SJCRH30 (cell line): ENCODE results near the gene PAPPA2. TPM values are rescaled to one million over a fixed set of nuclear protein-coding genes. Genes with fewer than 3 reads are reported as not detected.
A peak's percentile ranks its signal among the peaks of the same experiment; 100 is the strongest.

Source experiments
- DNase-seq, 2 experiments: peaks; one replicate each; pipeline ENCODE4 v3.0.0-alpha.2; 2015 to 2020
- H3K27ac ChIP-seq: fragments of 250-450 bp; sonication (Bioruptor Pico); 2 replicates; pipeline ENCODE4 v1.5.1; 2020; ENCODE audit warnings: mild to moderate bottlenecking, moderate library complexity
- H3K27me3 ChIP-seq: fragments of 250-450 bp; sonication (Bioruptor Pico); 2 replicates; pipeline ENCODE4 v1.5.1; 2020; ENCODE audit warnings: mild to moderate bottlenecking, moderate library complexity
- H3K36me3 ChIP-seq: fragments of 250-450 bp; sonication (Bioruptor Pico); 2 replicates; pipeline ENCODE4 v1.5.1; 2020; ENCODE audit warnings: mild to moderate bottlenecking, moderate library complexity
- H3K4me1 ChIP-seq: fragments of 250-450 bp; sonication (Bioruptor Pico); 2 replicates; pipeline ENCODE4 v1.5.1; 2020; ENCODE audit warnings: mild to moderate bottlenecking, moderate library complexity
- H3K4me3 ChIP-seq: fragments of 250-450 bp; sonication (Bioruptor Pico); 2 replicates; pipeline ENCODE4 v1.5.1; 2020; ENCODE audit warnings: mild to moderate bottlenecking, moderate library complexity
- H3K9me3 ChIP-seq: fragments of 250-450 bp; sonication (Bioruptor Pico); replicated peaks from 2 replicates; pipeline ENCODE4 v1.5.1; 2020; ENCODE audit warnings: mild to moderate bottlenecking, moderate library complexity
- total RNA-seq: library from RNA; depleted of rRNA; stranded (reverse); fragments of >200 nt; shearing (Covaris generic); gene quantifications from 2 replicates; pipeline ENCODE4 v1.2.3, GENCODE V29; 2014

PAPPA2 gene
- total RNA-seq, 1 experiment from 2014 or later = 0.04 TPM

GRCh38 chr1:176854121-176854520 lies 391.1 kb downstream of the PAPPA2 start:
- H3K27ac ChIP-seq = no peak overlapping the region
- H3K4me3 ChIP-seq = no peak overlapping the region
- no peaks in the 10 kb centered on the region for H3K27me3 ChIP-seq
- no peaks in the 10 kb centered on the region for H3K4me1 ChIP-seq
- no peak for DNase-seq
- no peaks in the 10 kb centered on the region for H3K9me3 ChIP-seq
- no peaks in the 10 kb centered on the region for H3K36me3 ChIP-seq

- Histone ChIP-seq H3K27me3 (no peaks in the 10 kb centered on the region), H3K27ac (no peak overlapping the region), H3K4me3 (no peak overlapping the region)
These were observed 392.1 kb downstream of the PAPPA2 start for GRCh38 chr1:176854758-176855745.

GRCh38 chr1:176857632-176858031 lies 394.7 kb downstream of the PAPPA2 start:
- H3K27ac ChIP-seq = no peak overlapping the region
- no peak for DNase-seq

More at GRCh38 chr1:176854758-176855745, 392.1 kb downstream of the PAPPA2 start:
- Histone ChIP-seq H3K4me1 (no peaks in the 10 kb centered on the region), H3K36me3 (no peaks in the 10 kb centered on the region), H3K9me3 (no peaks in the 10 kb centered on the region)
- DNase-seq = no peak

GRCh38 chr1:176858433-176858916 lies 395.5 kb downstream of the PAPPA2 start:
- no peaks in the 10 kb centered on the region for H3K4me1 ChIP-seq
- H3K27me3 ChIP-seq = no peaks in the 10 kb centered on the region
- no peaks in the 10 kb centered on the region for H3K36me3 ChIP-seq
- DNase-seq = no peak
- no peaks in the 10 kb centered on the region for H3K9me3 ChIP-seq
- H3K4me3 ChIP-seq = no peak overlapping the region
- no peak overlapping the region for H3K27ac ChIP-seq

More at GRCh38 chr1:176857632-176858031, 394.7 kb downstream of the PAPPA2 start:
- Histone ChIP-seq H3K4me1 (no peaks in the 10 kb centered on the region), H3K36me3 (no peaks in the 10 kb centered on the region), H3K4me3 (no peak overlapping the region), H3K9me3 (no peaks in the 10 kb centered on the region), H3K27me3 (no peaks in the 10 kb centered on the region)

- no peaks in the 10 kb centered on the region for H3K9me3 ChIP-seq
These were observed 400.6 kb downstream of the PAPPA2 start for GRCh38 chr1:176863613-176864012.

GRCh38 chr1:176864211-176864610 lies 401.2 kb downstream of the PAPPA2 start:
- Histone ChIP-seq H3K27me3 (no peaks in the 10 kb centered on the region), H3K4me3 (no peak overlapping the region), H3K4me1 (no peaks in the 10 kb centered on the region), H3K27ac (no peak overlapping the region), H3K36me3 (no peaks in the 10 kb centered on the region), H3K9me3 (no peaks in the 10 kb centered on the region)
- DNase-seq = no peak

More at GRCh38 chr1:176863613-176864012, 400.6 kb downstream of the PAPPA2 start:
- Histone ChIP-seq H3K36me3 (no peaks in the 10 kb centered on the region), H3K27me3 (no peaks in the 10 kb centered on the region), H3K27ac (no peak overlapping the region), H3K4me1 (no peaks in the 10 kb centered on the region), H3K4me3 (no peak overlapping the region)
- DNase-seq = no peak

- H3K27ac ChIP-seq = no peak overlapping the region
- H3K4me1 ChIP-seq = no peaks in the 10 kb centered on the region
- no peaks in the 10 kb centered on the region for H3K27me3 ChIP-seq
- no peaks in the 10 kb centered on the region for H3K9me3 ChIP-seq
- DNase-seq = no peak
- H3K36me3 ChIP-seq = no peaks in the 10 kb centered on the region
- no peak overlapping the region for H3K4me3 ChIP-seq
These were observed 403.2 kb downstream of the PAPPA2 start for GRCh38 chr1:176866011-176866714.

GRCh38 chr1:176869577-176869976 lies 406.6 kb downstream of the PAPPA2 start:
- no peak overlapping the region for H3K27ac ChIP-seq
- no peak for DNase-seq
- H3K27me3 ChIP-seq = no peaks in the 10 kb centered on the region
- no peaks in the 10 kb centered on the region for H3K4me1 ChIP-seq
- no peak overlapping the region for H3K4me3 ChIP-seq
- no peaks in the 10 kb centered on the region for H3K36me3 ChIP-seq
- no peaks in the 10 kb centered on the region for H3K9me3 ChIP-seq

GRCh38 chr1:176876966-176877515 lies 414.1 kb downstream of the PAPPA2 start:
- Histone ChIP-seq H3K36me3 (no peaks in the 10 kb centered on the region), H3K9me3 (no peaks in the 10 kb centered on the region), H3K27ac (no peak overlapping the region), H3K4me3 (no peak overlapping the region), H3K27me3 (no peaks in the 10 kb centered on the region), H3K4me1 (no peaks in the 10 kb centered on the region)
- no peak for DNase-seq

- no peaks in the 10 kb centered on the region for H3K9me3 ChIP-seq
- no peaks in the 10 kb centered on the region for H3K36me3 ChIP-seq
- DNase-seq = no peak
- no peaks in the 10 kb centered on the region for H3K27me3 ChIP-seq
- H3K4me3 ChIP-seq = no peak overlapping the region
- no peak overlapping the region for H3K27ac ChIP-seq
- no peaks in the 10 kb centered on the region for H3K4me1 ChIP-seq
These were observed 414.6 kb downstream of the PAPPA2 start for GRCh38 chr1:176877557-176877956.

GRCh38 chr1:176878750-176879536 lies 416.0 kb downstream of the PAPPA2 start:
- H3K36me3 ChIP-seq = no peaks in the 10 kb centered on the region
- H3K4me3 ChIP-seq = no peak overlapping the region
- no peaks in the 10 kb centered on the region for H3K4me1 ChIP-seq
- no peak overlapping the region for H3K27ac ChIP-seq
- H3K27me3 ChIP-seq = no peaks in the 10 kb centered on the region
- DNase-seq = no peak
- H3K9me3 ChIP-seq = no peaks in the 10 kb centered on the region

GRCh38 chr1:176879784-176880620 lies 417.0 kb downstream of the PAPPA2 start:
- Histone ChIP-seq H3K4me3 (no peak overlapping the region), H3K36me3 (no peaks in the 10 kb centered on the region), H3K4me1 (no peaks in the 10 kb centered on the region), H3K9me3 (no peaks in the 10 kb centered on the region), H3K27ac (no peak overlapping the region), H3K27me3 (no peaks in the 10 kb centered on the region)
- DNase-seq = no peak

- peak; percentile 56 to 82 for DNase-seq
- Histone ChIP-seq H3K27ac (no peak overlapping the region), H3K4me1 (no peaks in the 10 kb centered on the region), H3K36me3 (no peaks in the 10 kb centered on the region), H3K9me3 (no peaks in the 10 kb centered on the region), H3K4me3 (no peak overlapping the region), H3K27me3 (no peaks in the 10 kb centered on the region)
These were observed 418.1 kb downstream of the PAPPA2 start for GRCh38 chr1:176880955-176881595.
